ENCODE data around the gene SBF1. TPM values are rescaled to one million over a fixed set of nuclear protein-coding genes. Genes with fewer than 3 reads are reported as not detected.

SBF1 gene
- total RNA-seq, 3 donors from 2014 or later (not counting 1 experiment from before 2014, with no cell fraction given): 235 to 284 (median 242) TPM

- Mint-ChIP-seq H3K27me3 (ENCODE audit: low read depth in 2 of 2) (no peaks in the 10 kb centered on the region), H3K4me3 (peak overlapping the region; percentile 71), H3K27ac (peak overlapping the region; percentile 80 to 91), H3K36me3 (no peaks in the 10 kb centered on the region), H3K4me1 (peaks cover 41 to 76% of the 10 kb centered on the region in 2 donors), H3K9me3 (no peaks in the 10 kb centered on the region)
- H3K4me3 ChIP-seq (ENCODE audit: low read length): peak overlapping the region; percentile 38
- no peaks in the 10 kb centered on the region for H3K9me3 ChIP-seq (ENCODE audit: control insufficient read depth, insufficient read depth, low read length)
- peaks cover 66% of the 10 kb centered on the region for H3K4me1 ChIP-seq (ENCODE audit: control insufficient read depth, insufficient read depth, low read length)
- no peaks in the 10 kb centered on the region for H3K27me3 ChIP-seq (ENCODE audit: control insufficient read depth, insufficient read depth, low read length)
- H3K27ac ChIP-seq (ENCODE audit: low read length): peak overlapping the region; percentile 91
- peak; percentile 92 to 98 for DNase-seq
- peak; percentile 82 to 94 (median 87) for ATAC-seq
- TF ChIP-seq CTCF (IDR thresholded peaks at IDR 0.05): no peak
- peaks cover 36% of the 10 kb centered on the region for H3K36me3 ChIP-seq (ENCODE audit: control insufficient read depth, insufficient read depth, low read length)
- intact Hi-C loops (cut with micrococcal nuclease): loop anchor here (5.0 kb wide), 1 partner anchor 38 kb away; the partner anchor contains the start of genes LMF2 and NCAPH2
- under 1% methylated on average over 22 of the region's 25 CpGs for WGBS (ENCODE audit: insufficient coverage)
Measured at GRCh38 chr22:50469377-50470305, 5.2 kb downstream of the SBF1 start.

GRCh38 chr22:50468626-50469025 lies 6.2 kb downstream of the SBF1 start:
- Mint-ChIP-seq H3K9me3 (no peaks in the 10 kb centered on the region), H3K4me3 (peak overlapping the region; percentile 42), H3K27ac (peak overlapping the region; percentile 80 to 91), H3K4me1 (peaks cover 34 to 69% of the 10 kb centered on the region in 2 donors), H3K27me3 (ENCODE audit: low read depth in 2 of 2) (no peaks in the 10 kb centered on the region), H3K36me3 (no peaks in the 10 kb centered on the region)
- intact Hi-C loops (cut with micrococcal nuclease): no loop called here
- Histone ChIP-seq H3K36me3 (ENCODE audit: control insufficient read depth, insufficient read depth, low read length) (peaks cover 46% of the 10 kb centered on the region), H3K27me3 (ENCODE audit: control insufficient read depth, insufficient read depth, low read length) (no peaks in the 10 kb centered on the region), H3K4me3 (ENCODE audit: low read length) (no peak overlapping the region), H3K4me1 (ENCODE audit: control insufficient read depth, insufficient read depth, low read length) (peaks cover 60% of the 10 kb centered on the region), H3K27ac (ENCODE audit: low read length) (peak overlapping the region; percentile 91), H3K9me3 (ENCODE audit: control insufficient read depth, insufficient read depth, low read length) (no peaks in the 10 kb centered on the region)
- no peak for DNase-seq
- no peak for TF ChIP-seq CTCF (IDR thresholded peaks at IDR 0.05)
- WGBS (ENCODE audit: insufficient coverage): 80% methylated on average over 6 of the region's 8 CpGs
- ATAC-seq: no peak

- no peak overlapping the region for H3K4me3 ChIP-seq (ENCODE audit: low read length)
- 87% methylated on average over 22 of the region's 22 CpGs for WGBS (ENCODE audit: insufficient coverage)
- ATAC-seq (no peak), DNase-seq (no peak)
- H3K9me3 ChIP-seq (ENCODE audit: control insufficient read depth, insufficient read depth, low read length): no peaks in the 10 kb centered on the region
- Mint-ChIP-seq H3K4me3 (no peak overlapping the region), H3K27me3 (ENCODE audit: low read depth in 2 of 2) (no peaks in the 10 kb centered on the region), H3K9me3 (no peaks in the 10 kb centered on the region), H3K36me3 (no peaks in the 10 kb centered on the region), H3K4me1 (peaks cover 27 to 62% of the 10 kb centered on the region in 2 donors), H3K27ac (peak overlapping the region; percentile 80 to 91)
- intact Hi-C loops (cut with micrococcal nuclease): no loop called here
- peak overlapping the region; percentile 1 for H3K27ac ChIP-seq (ENCODE audit: low read length)
- no peaks in the 10 kb centered on the region for H3K27me3 ChIP-seq (ENCODE audit: control insufficient read depth, insufficient read depth, low read length)
- TF ChIP-seq CTCF (IDR thresholded peaks at IDR 0.05): no peak
- peaks cover 54% of the 10 kb centered on the region for H3K36me3 ChIP-seq (ENCODE audit: control insufficient read depth, insufficient read depth, low read length)
- peaks cover 53% of the 10 kb centered on the region for H3K4me1 ChIP-seq (ENCODE audit: control insufficient read depth, insufficient read depth, low read length)
Measured at GRCh38 chr22:50467773-50468440, 6.9 kb downstream of the SBF1 start.
